Measurements from ENCODE around the gene PLOD2. TPM values are rescaled to one million over a fixed set of nuclear protein-coding genes. Genes with fewer than 3 reads are reported as not detected.

Gene PLOD2
- total and polyA plus RNA-seq, 2 of the 4 experiments (the other 2 are of a cell fraction) = 84.0 to 117 TPM

GRCh38 chr3:146125951-146126350 lies 35.0 kb downstream of the PLOD2 start:
- intact Hi-C loops (cut with micrococcal nuclease) (loop anchor here (5.0 kb wide), 1 partner anchor 36 kb away; the partner anchor contains the start of gene PLOD2), in situ Hi-C loops (cut with MboI; ENCODE audit: low sequenced_read_pairs) (no loop called here), dilution Hi-C loops (cut with HindIII; ENCODE audit: low sequenced_read_pairs, unreplicated experiment) (no loop called here)
- Histone ChIP-seq H2AK9ac (replicated peaks; ENCODE audit: low read depth, low read length, poor library complexity) (no peak overlapping the region), H3K9me1 (ENCODE audit: insufficient read depth, low read length) (no peaks in the 10 kb centered on the region), H3K4ac (ENCODE audit: low read depth, low read length) (no peak overlapping the region), H2BK5ac (ENCODE audit: low read depth, low read length, poor library complexity, severe bottlenecking) (no peak overlapping the region), H3K9ac (ENCODE audit: low read depth, low read length) (no peak overlapping the region), H3K23ac (ENCODE audit: low read depth, low read length) (no peak overlapping the region), H3K18ac (ENCODE audit: low read depth, low read length) (no peak overlapping the region), H3K9me3 (ENCODE audit: control insufficient read depth, insufficient read depth, low read length) (no peaks in the 10 kb centered on the region), H3K27ac (ENCODE audit: insufficient read depth, low read length) (no peak overlapping the region), H3K4me2 (ENCODE audit: low read depth, low read length) (no peak overlapping the region; the same call in 1 of the 2 replicates), H2AFZ (replicated peaks; ENCODE audit: low read length, poor library complexity) (no peak overlapping the region), H2BK120ac (ENCODE audit: low read depth, low read length) (no peak overlapping the region), H4K91ac (ENCODE audit: insufficient read depth, low read depth, low read length) (no peak overlapping the region), H4K8ac (ENCODE audit: low read depth in 2 of 2, low read length in 2 of 2) (no peak overlapping the region), H3K56ac (ENCODE audit: extremely low read depth, insufficient read depth, low read length) (no peak overlapping the region), H3K27me3 (ENCODE audit: control insufficient read depth, insufficient read depth, low read length) (no peaks in the 10 kb centered on the region), H2BK15ac (ENCODE audit: low read depth, low read length) (no peak overlapping the region), H2BK20ac (ENCODE audit: low read depth, low read length) (no peak overlapping the region), H4K20me1 (ENCODE audit: insufficient read depth, low read length) (peaks cover 8% of the 10 kb centered on the region; the same call in 1 of the 2 replicates), H3K36me3 (ENCODE audit: control insufficient read depth, insufficient read depth, low read length) (peaks cover 3% of the 10 kb centered on the region), H4K5ac (ENCODE audit: low read depth, low read length) (no peak overlapping the region), H3K79me1 (ENCODE audit: low read depth in 1 of 2, low read length in 2 of 2) (peaks cover 13 to 32% of the 10 kb centered on the region in 2 experiments), H3K14ac (replicated peaks; ENCODE audit: low read depth, low read length) (no peak overlapping the region), H3K4me1 (ENCODE audit: control insufficient read depth, insufficient read depth, low read length) (peaks cover 4% of the 10 kb centered on the region), H2AK5ac (ENCODE audit: low read depth, low read length) (no peak overlapping the region), H3K4me3 (ENCODE audit: insufficient read depth, low read depth, low read length) (no peak overlapping the region)
- TF ChIP-seq FOS (IDR thresholded peaks at IDR 0.05; ENCODE audit: low read depth, low read length) (peak; percentile 79), NFE2L2 (IDR thresholded peaks at IDR 0.05; ENCODE audit: low read depth, low read length) (peak; percentile 21; the same call in 1 of the 2 replicates), ELK1 (IDR thresholded peaks at IDR 0.05; ENCODE audit: borderline replicate concordance, low read depth, low read length) (no peak), MAFK (IDR thresholded peaks at IDR 0.05; ENCODE audit: low read depth, low read length) (no peak), CEBPB (IDR thresholded peaks at IDR 0.05; ENCODE audit: low read depth, low read length) (peak; percentile 95)
- ChIA-PET CTCF (interaction anchor here (1.0 kb wide), 1 partner anchor 20 kb away, joined by 3 read pairs; no protein-coding TSS in a partner anchor), POLR2A (ENCODE audit: unreplicated experiment) (no interaction called here)
- ATAC-seq (ENCODE audit: low read depth) (peak; percentile 75), DNase-seq (peak; percentile 94)
- BruUV-seq (replicated peaks) = no TSS peak

Data from IMR-90 (cell line).